Measurements from ENCODE around the gene ABCC8. TPM values are rescaled to one million over a fixed set of nuclear protein-coding genes. Genes with fewer than 3 reads are reported as not detected.

The ABCC8 gene
- total and polyA plus RNA-seq, 2 experiments from 2014 or later: 2.0 to 3.4 TPM

GRCh38 chr11:17446482-17446881, 30.2 kb downstream of the ABCC8 start:
- peaks cover 2% of the 10 kb centered on the region for H3K27me3 Mint-ChIP-seq (ENCODE audit: insufficient read depth, low read depth, poor library complexity)

More at GRCh38 chr11:17446482-17446881, 30.2 kb downstream of the ABCC8 start:
- H3F3A ChIP-seq (replicated peaks; ENCODE audit: low read depth): no peaks in the 10 kb centered on the region
- H3K4me3 Mint-ChIP-seq: no peak overlapping the region
- no peaks in the 10 kb centered on the region; the same call in 2 of the 3 replicates for H3K9me3 Mint-ChIP-seq
- H3K4me3 ChIP-seq: no peak overlapping the region
- no peaks in the 10 kb centered on the region for H3K4me1 ChIP-seq (ENCODE audit: insufficient read depth)
- H3K36me3 Mint-ChIP-seq (ENCODE audit: low read depth): no peaks in the 10 kb centered on the region; the same call in 2 of the 3 replicates
- no peak overlapping the region for H2AFZ ChIP-seq
- no peak overlapping the region for H3K27ac Mint-ChIP-seq
- no peaks in the 10 kb centered on the region for H3K79me2 ChIP-seq (replicated peaks; ENCODE audit: insufficient read depth)
- peaks cover under 1% of the 10 kb centered on the region; the same call in 1 of the 2 replicates for H3K27me3 ChIP-seq (ENCODE audit: insufficient read depth)
- H3K9me2 ChIP-seq (ENCODE audit: insufficient read depth): no peaks in the 10 kb centered on the region
- no peaks in the 10 kb centered on the region for H3K36me3 ChIP-seq (ENCODE audit: insufficient read depth)
- no peak for TF ChIP-seq ZNF331 (CRISPR knock-in tag; IDR thresholded peaks at IDR 0.05; ENCODE audit: low read depth)
- no peak for TF ChIP-seq CREB1 (CRISPR knock-in tag; IDR thresholded peaks at IDR 0.05; ENCODE audit: low read depth)
- no peak for TF ChIP-seq ETS1 (IDR thresholded peaks at IDR 0.05)
- no peak for TF ChIP-seq POLR2AphosphoS5 (IDR thresholded peaks at IDR 0.05; ENCODE audit: low read depth)
- no peak for TF ChIP-seq STAT1 (IDR thresholded peaks at IDR 0.05; ENCODE audit: unreplicated experiment)
- TF ChIP-seq CTCF (conservative IDR thresholded peaks at IDR 0.05; ENCODE audit: low read depth in 2 of 2): no peak
- TF ChIP-seq ZNF462 (CRISPR knock-in tag; IDR thresholded peaks at IDR 0.05): no peak
- TF ChIP-seq JUNB (IDR thresholded peaks at IDR 0.05; ENCODE audit: unreplicated experiment): no peak
- no peak for TF ChIP-seq EZH2phosphoT487 (IDR thresholded peaks at IDR 0.05; ENCODE audit: unreplicated experiment)
- DNase-seq (ENCODE audit: low spot score): no peak
- 0 out of 2 replicates have a peak, but pooled peaks cover 3% of the 10 kb centered on the region for H4K20me1 ChIP-seq (replicated peaks; ENCODE audit: insufficient read depth)
- no peak for ATAC-seq
- no peak overlapping the region for H3K27ac ChIP-seq (ENCODE audit: low read depth)
- peaks cover 4% of the 10 kb centered on the region; the same call in 2 of the 3 replicates for H3K4me1 Mint-ChIP-seq
- no peak overlapping the region for H3K4me2 ChIP-seq
